ENCODE results near the gene LHFPL3.

LHFPL3 gene

DNA sequence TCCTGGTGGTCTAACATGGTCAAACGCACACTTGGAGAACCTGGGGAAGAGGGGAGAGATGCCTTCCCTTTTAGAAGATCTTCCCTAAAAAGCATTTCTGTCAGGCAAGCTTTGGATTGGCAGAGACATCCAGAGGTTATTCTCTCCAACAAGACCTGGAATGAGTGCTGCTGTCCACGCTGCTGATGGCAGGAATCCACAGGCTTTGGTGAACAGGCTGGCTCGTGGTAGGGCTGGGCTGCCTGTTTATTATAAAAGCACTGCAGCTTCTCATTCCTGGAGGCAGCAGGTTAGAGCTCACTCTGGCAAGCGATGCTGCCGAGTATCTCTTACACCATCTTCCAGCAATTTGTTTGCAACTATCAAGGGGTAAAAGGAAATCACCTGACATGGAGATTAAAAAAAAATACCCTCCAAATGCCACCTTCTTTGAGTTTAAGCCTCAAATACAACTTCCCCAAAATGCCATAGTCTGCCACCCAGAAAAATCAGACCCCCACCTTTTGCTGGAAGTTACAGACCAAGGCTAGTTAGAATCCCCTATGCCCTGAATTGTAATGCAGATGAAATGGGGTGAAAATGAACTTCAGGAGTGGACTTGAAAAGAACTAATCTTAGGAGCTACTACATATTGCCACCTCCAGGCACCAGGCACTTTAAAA is 533.5 kb downstream of the LHFPL3 start:
- H3K27me3 ChIP-seq: peaks cover 0 to 13% of the 10 kb centered on the region in 2 donors
- H3K4me1 ChIP-seq: no peaks in the 10 kb centered on the region
- TF ChIP-seq, protein P1, sequence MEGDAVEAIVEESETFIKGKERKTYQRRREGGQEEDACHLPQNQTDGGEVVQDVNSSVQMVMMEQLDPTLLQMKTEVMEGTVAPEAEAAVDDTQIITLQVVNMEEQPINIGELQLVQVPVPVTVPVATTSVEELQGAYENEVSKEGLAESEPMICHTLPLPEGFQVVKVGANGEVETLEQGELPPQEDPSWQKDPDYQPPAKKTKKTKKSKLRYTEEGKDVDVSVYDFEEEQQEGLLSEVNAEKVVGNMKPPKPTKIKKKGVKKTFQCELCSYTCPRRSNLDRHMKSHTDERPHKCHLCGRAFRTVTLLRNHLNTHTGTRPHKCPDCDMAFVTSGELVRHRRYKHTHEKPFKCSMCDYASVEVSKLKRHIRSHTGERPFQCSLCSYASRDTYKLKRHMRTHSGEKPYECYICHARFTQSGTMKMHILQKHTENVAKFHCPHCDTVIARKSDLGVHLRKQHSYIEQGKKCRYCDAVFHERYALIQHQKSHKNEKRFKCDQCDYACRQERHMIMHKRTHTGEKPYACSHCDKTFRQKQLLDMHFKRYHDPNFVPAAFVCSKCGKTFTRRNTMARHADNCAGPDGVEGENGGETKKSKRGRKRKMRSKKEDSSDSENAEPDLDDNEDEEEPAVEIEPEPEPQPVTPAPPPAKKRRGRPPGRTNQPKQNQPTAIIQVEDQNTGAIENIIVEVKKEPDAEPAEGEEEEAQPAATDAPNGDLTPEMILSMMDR (IDR thresholded peaks at IDR 0.05): no peak
- H3K36me3 ChIP-seq: no peaks in the 10 kb centered on the region
- intact Hi-C loops (cut with DNase I; ENCODE audit: low total_unique reads): no loop called here
- H3K4me3 ChIP-seq: no peak overlapping the region
- peaks cover 0 to 15% (median 4%) of the 10 kb centered on the region in 3 donors for H3K9me3 ChIP-seq
- DNase-seq: no peak
- H3K27ac ChIP-seq: no peak overlapping the region

DNA sequence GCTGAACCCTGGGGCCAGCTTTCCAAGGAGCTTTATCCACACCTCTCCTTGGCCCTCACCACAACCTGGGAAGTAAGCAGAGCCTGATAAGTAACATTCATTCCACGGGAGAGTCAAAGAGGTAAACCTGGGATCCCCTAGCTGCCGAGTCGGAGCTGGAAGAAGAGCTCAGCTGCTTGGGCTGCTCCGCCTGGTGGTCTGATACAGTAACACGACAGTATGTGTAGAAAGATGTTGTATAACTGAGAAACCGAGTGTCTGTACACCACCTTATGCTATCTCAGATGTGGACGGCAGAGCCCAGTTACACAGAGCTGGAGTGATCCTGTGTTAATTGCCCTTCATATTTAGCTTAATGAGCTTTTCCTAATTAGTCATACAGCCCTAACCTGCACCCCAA is 534.3 kb downstream of the LHFPL3 start:
- intact Hi-C loops (cut with DNase I; ENCODE audit: low total_unique reads): no loop called here
- Histone ChIP-seq H3K36me3 (no peaks in the 10 kb centered on the region), H3K9me3 (peaks cover 0 to 15% (median 4%) of the 10 kb centered on the region in 3 donors), H3K27ac (no peak overlapping the region), H3K4me1 (no peaks in the 10 kb centered on the region), H3K4me3 (no peak overlapping the region), H3K27me3 (peaks cover 0 to 13% of the 10 kb centered on the region in 2 donors)
- DNase-seq: no peak
- TF ChIP-seq, protein P1 (IDR thresholded peaks at IDR 0.05): no peak

GRCh38 chr7:104873401-104873800 is 545.0 kb downstream of the LHFPL3 start:
- Histone ChIP-seq H3K27me3 (no peaks in the 10 kb centered on the region), H3K9me3 (no peaks in the 10 kb centered on the region), H3K36me3 (no peaks in the 10 kb centered on the region), H3K4me1 (no peaks in the 10 kb centered on the region), H3K4me3 (no peak overlapping the region), H3K27ac (no peak overlapping the region)
- intact Hi-C loops (cut with DNase I; ENCODE audit: low total_unique reads): no loop called here
- no peak for DNase-seq
- TF ChIP-seq, protein P1 (IDR thresholded peaks at IDR 0.05): no peak

DNA sequence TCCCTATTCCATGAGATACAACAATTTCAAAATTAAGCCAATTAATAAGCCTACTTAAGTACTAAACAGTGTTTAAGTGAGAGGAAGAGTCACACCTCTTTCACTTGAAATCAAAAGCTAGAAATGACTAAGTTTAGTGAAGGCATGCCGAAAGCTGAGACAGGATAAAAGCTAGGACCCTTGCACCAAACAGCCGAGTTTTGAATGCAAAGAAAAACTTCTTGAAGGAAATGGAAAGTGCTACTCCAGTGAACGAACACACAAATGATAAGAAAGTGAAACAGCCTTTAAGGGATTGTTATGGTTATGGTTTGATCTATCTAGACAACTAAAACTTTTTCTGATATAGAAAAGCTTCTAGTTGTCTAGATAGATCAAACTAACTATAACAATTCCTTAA is 550.2 kb downstream of the LHFPL3 start:
- peaks cover 0 to 11% (median 3%) of the 10 kb centered on the region in 3 donors for H3K9me3 ChIP-seq
- no peak overlapping the region for H3K4me3 ChIP-seq
- DNase-seq: no peak
- intact Hi-C loops (cut with DNase I; ENCODE audit: low total_unique reads): no loop called here
- H3K27ac ChIP-seq: no peak overlapping the region
- H3K27me3 ChIP-seq: no peaks in the 10 kb centered on the region
- TF ChIP-seq, protein P1 (IDR thresholded peaks at IDR 0.05): no peak
- no peaks in the 10 kb centered on the region for H3K36me3 ChIP-seq
- peaks cover 0 to 10% (median 1%) of the 10 kb centered on the region in 4 donors for H3K4me1 ChIP-seq

DNA sequence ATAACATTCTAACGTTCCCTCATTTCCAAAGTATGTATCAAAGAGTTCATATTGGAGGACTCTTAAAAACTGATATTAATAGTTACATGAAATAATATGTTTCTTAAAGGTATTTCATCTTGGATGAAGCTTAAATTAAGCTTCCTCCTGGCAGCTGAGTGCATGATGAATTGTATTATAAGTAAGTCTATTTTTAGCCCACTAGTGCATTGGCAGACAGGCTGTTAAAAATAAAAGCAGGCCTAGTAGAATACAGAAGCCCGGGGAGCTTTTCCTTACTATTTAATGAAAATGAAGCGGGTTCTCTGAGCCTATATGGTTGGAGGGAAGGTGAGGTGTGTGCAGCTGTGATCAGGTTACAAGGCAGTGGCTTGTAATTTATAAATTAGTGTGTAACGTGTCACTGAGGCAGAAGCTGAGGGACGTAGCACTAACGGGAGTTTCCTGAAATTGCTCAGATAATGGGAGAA is 554.9 kb downstream of the LHFPL3 start:
- no peak for DNase-seq
- TF ChIP-seq, protein P1 (IDR thresholded peaks at IDR 0.05): no peak
- Histone ChIP-seq H3K27ac (peak overlapping the region; percentile 69 to 80), H3K27me3 (no peaks in the 10 kb centered on the region), H3K4me3 (peak overlapping the region; percentile 1 to 13), H3K9me3 (peaks cover 0 to 11% (median 3%) of the 10 kb centered on the region in 3 donors), H3K4me1 (peaks cover 0 to 18% (median 8%) of the 10 kb centered on the region in 4 donors), H3K36me3 (no peaks in the 10 kb centered on the region)
- intact Hi-C loops (cut with DNase I; ENCODE audit: low total_unique reads): no loop called here

Measured in tibial artery (tissue), 4 donors.